ENCODE results near the gene JPT2.

- TF ChIP-seq, protein P1, sequence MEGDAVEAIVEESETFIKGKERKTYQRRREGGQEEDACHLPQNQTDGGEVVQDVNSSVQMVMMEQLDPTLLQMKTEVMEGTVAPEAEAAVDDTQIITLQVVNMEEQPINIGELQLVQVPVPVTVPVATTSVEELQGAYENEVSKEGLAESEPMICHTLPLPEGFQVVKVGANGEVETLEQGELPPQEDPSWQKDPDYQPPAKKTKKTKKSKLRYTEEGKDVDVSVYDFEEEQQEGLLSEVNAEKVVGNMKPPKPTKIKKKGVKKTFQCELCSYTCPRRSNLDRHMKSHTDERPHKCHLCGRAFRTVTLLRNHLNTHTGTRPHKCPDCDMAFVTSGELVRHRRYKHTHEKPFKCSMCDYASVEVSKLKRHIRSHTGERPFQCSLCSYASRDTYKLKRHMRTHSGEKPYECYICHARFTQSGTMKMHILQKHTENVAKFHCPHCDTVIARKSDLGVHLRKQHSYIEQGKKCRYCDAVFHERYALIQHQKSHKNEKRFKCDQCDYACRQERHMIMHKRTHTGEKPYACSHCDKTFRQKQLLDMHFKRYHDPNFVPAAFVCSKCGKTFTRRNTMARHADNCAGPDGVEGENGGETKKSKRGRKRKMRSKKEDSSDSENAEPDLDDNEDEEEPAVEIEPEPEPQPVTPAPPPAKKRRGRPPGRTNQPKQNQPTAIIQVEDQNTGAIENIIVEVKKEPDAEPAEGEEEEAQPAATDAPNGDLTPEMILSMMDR (conservative IDR thresholded peaks at IDR 0.05; ENCODE audit: low read depth, low read length), result no peak
- TF ChIP-seq EZH2 (IDR thresholded peaks at IDR 0.05; ENCODE audit: borderline replicate concordance, low read depth, low read length, poor library complexity, severe bottlenecking), result no peak
Measured at GRCh38 chr16:1707193-1707790, 29.2 kb downstream of the JPT2 start.

Measured in A673 (cell line).